IPS-15b (cell line): ENCODE measurements around the gene SHMT2.

ENCODE experiments used
- H3K27me3 ChIP-seq: one replicate; pipeline ENCODE4 v1.6.1; 2013; ENCODE audit warnings: low read length; ENCODE audit not compliant: control insufficient read depth, insufficient read depth
- H3K36me3 ChIP-seq: one replicate; pipeline ENCODE4 v1.6.1; 2013; ENCODE audit warnings: low read length; ENCODE audit not compliant: control insufficient read depth, insufficient read depth
- H3K4me1 ChIP-seq: one replicate; pipeline ENCODE4 v1.6.1; 2013; ENCODE audit warnings: mild to moderate bottlenecking, low read length; ENCODE audit not compliant: control insufficient read depth, insufficient read depth
- H3K4me3 ChIP-seq: one replicate; pipeline ENCODE4 v1.5.1; 2013; ENCODE audit warnings: low read depth, low read length
- H3K9ac ChIP-seq: one replicate; pipeline ENCODE4 v1.6.1; 2013; ENCODE audit warnings: low read depth, mild to moderate bottlenecking, low read length
- H3K9me3 ChIP-seq: one replicate; pipeline ENCODE4 v1.6.1; 2013; ENCODE audit warnings: mild to moderate bottlenecking, low read length; ENCODE audit not compliant: control insufficient read depth, insufficient read depth

The SHMT2 gene

DNA sequence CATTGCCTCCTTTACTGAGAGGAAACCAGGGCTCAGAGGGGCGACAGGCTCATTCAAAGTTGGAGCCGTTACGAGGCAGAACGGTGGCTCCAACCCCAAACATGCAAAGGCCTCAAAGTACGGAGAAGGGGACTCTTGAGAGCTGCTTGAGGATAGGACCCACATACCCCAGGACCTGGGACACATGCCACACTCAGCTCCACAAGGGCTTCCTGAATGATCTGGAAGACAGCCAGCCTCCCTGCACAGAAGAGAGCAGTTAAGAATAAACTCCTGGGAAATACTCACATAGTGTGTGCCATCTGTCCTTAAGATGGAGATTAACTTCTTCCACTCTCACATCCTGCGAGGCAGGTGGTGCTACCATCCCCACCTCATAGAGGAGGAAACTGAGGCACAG lies 39.5 kb upstream of the SHMT2 start:
- no peak overlapping the region for H3K4me3 ChIP-seq
- H3K4me1 ChIP-seq: no peaks in the 10 kb centered on the region
- H3K36me3 ChIP-seq: peaks cover 99% of the 10 kb centered on the region
- no peaks in the 10 kb centered on the region for H3K9me3 ChIP-seq
- no peaks in the 10 kb centered on the region for H3K27me3 ChIP-seq
- H3K9ac ChIP-seq: no peak overlapping the region

GRCh38 chr12:57190821-57191220 lies 38.7 kb upstream of the SHMT2 start:
- peaks cover 99% of the 10 kb centered on the region for H3K36me3 ChIP-seq
- no peak overlapping the region for H3K4me3 ChIP-seq
- no peaks in the 10 kb centered on the region for H3K27me3 ChIP-seq
- H3K9me3 ChIP-seq: no peaks in the 10 kb centered on the region
- no peak overlapping the region for H3K9ac ChIP-seq
- no peaks in the 10 kb centered on the region for H3K4me1 ChIP-seq

DNA sequence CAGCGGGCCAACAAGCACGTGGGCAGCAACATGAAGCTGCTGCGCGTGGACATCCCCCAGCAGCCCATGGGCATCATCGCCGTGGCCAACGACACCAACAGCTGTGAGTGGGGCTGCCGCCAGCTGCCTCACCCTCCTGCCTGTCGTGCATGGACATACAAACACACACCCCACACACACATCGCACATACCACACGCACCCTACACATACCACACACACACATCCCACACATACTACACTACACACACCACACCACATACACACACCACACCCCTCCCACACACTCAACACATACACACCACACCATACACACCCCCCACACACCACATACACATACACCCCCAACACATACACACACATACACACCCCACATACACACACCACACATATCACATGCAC lies 38.1 kb upstream of the SHMT2 start:
- no peaks in the 10 kb centered on the region for H3K27me3 ChIP-seq
- no peak overlapping the region for H3K4me3 ChIP-seq
- H3K36me3 ChIP-seq: peaks cover 99% of the 10 kb centered on the region
- H3K9ac ChIP-seq: no peak overlapping the region
- H3K9me3 ChIP-seq: no peaks in the 10 kb centered on the region
- no peaks in the 10 kb centered on the region for H3K4me1 ChIP-seq

GRCh38 chr12:57192920-57193319 lies 36.6 kb upstream of the SHMT2 start:
- H3K36me3 ChIP-seq: peaks cover 99% of the 10 kb centered on the region
- no peaks in the 10 kb centered on the region for H3K4me1 ChIP-seq
- H3K4me3 ChIP-seq: no peak overlapping the region
- no peaks in the 10 kb centered on the region for H3K27me3 ChIP-seq
- no peaks in the 10 kb centered on the region for H3K9me3 ChIP-seq
- no peak overlapping the region for H3K9ac ChIP-seq

DNA sequence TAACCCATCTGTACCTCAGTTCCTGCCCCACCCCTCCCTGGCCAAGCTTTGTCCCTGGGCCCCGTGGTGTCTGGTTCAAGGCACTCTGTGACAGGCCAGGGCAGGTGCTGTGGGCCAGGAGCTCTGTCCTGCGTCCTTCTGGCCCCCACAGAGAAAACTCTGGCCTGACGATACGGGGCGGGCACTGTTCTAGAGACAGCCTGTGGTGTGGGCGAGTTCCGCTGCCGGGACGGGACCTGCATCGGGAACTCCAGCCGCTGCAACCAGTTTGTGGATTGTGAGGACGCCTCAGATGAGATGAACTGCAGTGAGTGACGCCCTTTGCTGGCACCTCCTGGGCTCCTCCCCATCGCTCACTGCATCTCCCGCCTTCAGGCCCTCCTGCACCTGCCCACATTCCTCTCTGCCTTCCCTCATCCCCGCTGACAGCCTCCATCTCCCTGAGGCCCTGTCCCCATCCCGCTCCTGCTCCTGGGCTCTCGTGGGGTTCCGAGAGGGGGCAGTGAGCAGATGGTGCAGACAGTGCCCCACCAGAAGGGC lies 35.7 kb upstream of the SHMT2 start:
- Histone ChIP-seq H3K9me3 (no peaks in the 10 kb centered on the region), H3K4me1 (no peaks in the 10 kb centered on the region), H3K27me3 (no peaks in the 10 kb centered on the region), H3K9ac (no peak overlapping the region), H3K36me3 (peaks cover 100% of the 10 kb centered on the region), H3K4me3 (no peak overlapping the region)

DNA sequence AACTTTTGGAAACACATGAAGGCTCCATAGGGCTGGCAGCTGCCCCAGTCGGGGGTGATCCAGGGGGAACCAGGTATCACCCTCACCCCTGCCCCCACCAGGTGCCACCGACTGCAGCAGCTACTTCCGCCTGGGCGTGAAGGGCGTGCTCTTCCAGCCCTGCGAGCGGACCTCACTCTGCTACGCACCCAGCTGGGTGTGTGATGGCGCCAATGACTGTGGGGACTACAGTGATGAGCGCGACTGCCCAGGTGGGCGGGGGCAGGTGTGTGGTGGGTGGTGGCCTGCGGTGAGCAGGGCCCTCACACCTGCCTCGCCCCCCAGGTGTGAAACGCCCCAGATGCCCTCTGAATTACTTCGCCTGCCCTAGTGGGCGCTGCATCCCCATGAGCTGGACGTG lies 35.3 kb upstream of the SHMT2 start:
- H3K36me3 ChIP-seq: peaks cover 100% of the 10 kb centered on the region
- H3K9ac ChIP-seq: no peak overlapping the region
- no peaks in the 10 kb centered on the region for H3K9me3 ChIP-seq
- H3K27me3 ChIP-seq: no peaks in the 10 kb centered on the region
- no peaks in the 10 kb centered on the region for H3K4me1 ChIP-seq
- H3K4me3 ChIP-seq: no peak overlapping the region

- H3K4me3 ChIP-seq: no peak overlapping the region
- H3K36me3 ChIP-seq: peaks cover 99% of the 10 kb centered on the region
- H3K9me3 ChIP-seq: no peaks in the 10 kb centered on the region
- no peak overlapping the region for H3K9ac ChIP-seq
- no peaks in the 10 kb centered on the region for H3K27me3 ChIP-seq
- no peaks in the 10 kb centered on the region for H3K4me1 ChIP-seq
Measured at GRCh38 chr12:57195186-57195585, 34.3 kb upstream of the SHMT2 start.

- H3K27me3 ChIP-seq: no peaks in the 10 kb centered on the region
- no peaks in the 10 kb centered on the region for H3K4me1 ChIP-seq
- no peak overlapping the region for H3K4me3 ChIP-seq
- peaks cover 98% of the 10 kb centered on the region for H3K36me3 ChIP-seq
- H3K9me3 ChIP-seq: no peaks in the 10 kb centered on the region
- H3K9ac ChIP-seq: no peak overlapping the region
Measured at GRCh38 chr12:57195611-57196371, 33.7 kb upstream of the SHMT2 start.

DNA sequence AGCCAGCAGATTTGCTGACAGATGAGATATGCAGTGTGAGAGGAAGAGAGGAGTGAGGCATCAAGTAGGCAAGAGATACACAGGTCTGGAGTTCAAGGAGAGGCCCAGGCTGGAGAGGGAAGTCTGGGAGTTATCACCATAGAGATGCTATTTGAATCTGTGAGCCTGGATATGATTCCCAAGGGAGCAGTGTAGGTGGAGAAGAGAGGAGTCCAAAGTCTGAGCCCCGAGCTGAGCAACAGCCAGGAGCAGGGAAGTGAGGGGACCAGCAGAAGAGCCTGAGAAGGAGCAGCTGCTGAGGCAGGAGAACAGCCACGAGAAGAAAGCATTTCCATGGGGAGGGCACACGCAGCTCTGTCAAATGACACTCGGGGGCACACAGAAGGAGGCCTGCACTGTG lies 33.1 kb upstream of the SHMT2 start:
- no peaks in the 10 kb centered on the region for H3K4me1 ChIP-seq
- H3K4me3 ChIP-seq: no peak overlapping the region
- H3K9me3 ChIP-seq: no peaks in the 10 kb centered on the region
- no peak overlapping the region for H3K9ac ChIP-seq
- peaks cover 96% of the 10 kb centered on the region for H3K36me3 ChIP-seq
- no peaks in the 10 kb centered on the region for H3K27me3 ChIP-seq

- Histone ChIP-seq H3K4me1 (no peaks in the 10 kb centered on the region), H3K9me3 (no peaks in the 10 kb centered on the region), H3K36me3 (peaks cover 96% of the 10 kb centered on the region), H3K27me3 (no peaks in the 10 kb centered on the region), H3K9ac (no peak overlapping the region), H3K4me3 (no peak overlapping the region)
Measured at GRCh38 chr12:57196956-57197355, 32.6 kb upstream of the SHMT2 start.

GRCh38 chr12:57198329-57198728 lies 31.2 kb upstream of the SHMT2 start:
- peaks cover 96% of the 10 kb centered on the region for H3K36me3 ChIP-seq
- no peaks in the 10 kb centered on the region for H3K27me3 ChIP-seq

DNA sequence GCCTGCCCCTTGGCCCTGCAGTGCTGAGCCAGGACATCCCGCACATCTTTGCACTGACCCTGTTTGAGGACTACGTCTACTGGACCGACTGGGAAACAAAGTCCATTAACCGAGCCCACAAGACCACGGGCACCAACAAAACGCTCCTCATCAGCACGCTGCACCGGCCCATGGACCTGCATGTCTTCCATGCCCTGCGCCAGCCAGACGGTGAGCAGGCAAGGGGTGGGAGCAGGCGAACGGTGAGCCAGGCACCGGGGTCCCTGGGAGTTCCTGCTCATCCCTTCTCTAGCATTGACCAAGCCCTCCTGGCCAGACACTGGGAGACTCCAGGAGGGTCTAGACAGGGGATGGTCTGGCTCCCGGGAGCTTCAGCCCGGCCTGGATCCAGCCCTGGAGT lies 30.3 kb upstream of the SHMT2 start:
- Histone ChIP-seq H3K4me1 (no peaks in the 10 kb centered on the region), H3K27me3 (no peaks in the 10 kb centered on the region), H3K4me3 (no peak overlapping the region), H3K9me3 (no peaks in the 10 kb centered on the region), H3K36me3 (peaks cover 96% of the 10 kb centered on the region), H3K9ac (no peak overlapping the region)

More at GRCh38 chr12:57198329-57198728, 31.2 kb upstream of the SHMT2 start:
- H3K4me3 ChIP-seq: no peak overlapping the region
- no peaks in the 10 kb centered on the region for H3K4me1 ChIP-seq
- no peaks in the 10 kb centered on the region for H3K9me3 ChIP-seq
- no peak overlapping the region for H3K9ac ChIP-seq
